Renal pelvis (tissue), 12 donors: ENCODE measurements around the gene PLCG2. TPM values are rescaled to one million over a fixed set of nuclear protein-coding genes. Genes with fewer than 3 reads are reported as not detected.
"Not testable (repeated sequence)": the region's sequence is repeated elsewhere in the genome, so short reads cannot be mapped to it uniquely, and the experiment has no call there.

Experiments used
- DNase-seq: peaks from one replicate; pipeline ENCODE4 v3.0.0-alpha.2; 2013
- long read RNA-seq, 16 experiments: transcript quantifications; one replicate each; lab custom pipeline, GENCODE V29; 2026
- polyA plus RNA-seq, 3 donors: library from polyadenylated mRNA; unstranded; fragments of 120-200 nt; gene quantifications; one replicate each; pipeline ENCODE4 v1.2.1, GENCODE V29; 2013; ENCODE audit not compliant: insufficient read length in 3 of 3

The PLCG2 gene
- 10 to 100 TPM; 32.7 to 67.4 (median 37.9) TPM for polyA plus RNA-seq
- long read RNA-seq, donor 1, full-length matches to known transcripts: 2 of 17 reads
- long read RNA-seq, donor 1, partial matches to known transcripts: 15 of 17 reads
- long read RNA-seq, donor 1, other reads (novel, unspliced or antisense): 0 of 17 reads
- long read RNA-seq, donor 2, full-length matches to known transcripts: 3 of 9 reads
- long read RNA-seq, donor 2, partial matches to known transcripts: 6 of 9 reads
- long read RNA-seq, donor 2, other reads (novel, unspliced or antisense): 0 of 9 reads
- long read RNA-seq, donor 3, partial matches to known transcripts: 0 of 1 reads
- long read RNA-seq, donor 3, other reads (novel, unspliced or antisense): 0 of 1 reads
- long read RNA-seq, donor 4, full-length matches to known transcripts: 4 of 4 reads
- long read RNA-seq, donor 4, partial matches to known transcripts: 0 of 4 reads
- long read RNA-seq, donor 4, other reads (novel, unspliced or antisense): 0 of 4 reads
- long read RNA-seq, donor 5, full-length matches to known transcripts: 1 of 1 reads
- long read RNA-seq, donor 5, partial matches to known transcripts: 0 of 1 reads
- long read RNA-seq, donor 5, other reads (novel, unspliced or antisense): 0 of 1 reads
- long read RNA-seq, donor 6, full-length matches to known transcripts: 4 of 4 reads
- long read RNA-seq, donor 6, partial matches to known transcripts: 0 of 4 reads
- long read RNA-seq, donor 6, other reads (novel, unspliced or antisense): 0 of 4 reads
- long read RNA-seq, donor 7: 0 reads
- long read RNA-seq, donor 8: 0 reads
- long read RNA-seq, donor 9, full-length matches to known transcripts: 2 of 2 reads
- long read RNA-seq, donor 9, partial matches to known transcripts: 0 of 2 reads
- long read RNA-seq, donor 9, other reads (novel, unspliced or antisense): 0 of 2 reads
- long read RNA-seq, donor 10: 0 reads
- long read RNA-seq, donor 11, full-length matches to known transcripts: 1 of 17 reads
- long read RNA-seq, donor 11, partial matches to known transcripts: 16 of 17 reads
- long read RNA-seq, donor 11, other reads (novel, unspliced or antisense): 0 of 17 reads
- long read RNA-seq, donor 12, full-length matches to known transcripts: 3 of 3 reads
- long read RNA-seq, donor 12, partial matches to known transcripts: 0 of 3 reads
- long read RNA-seq, donor 12, other reads (novel, unspliced or antisense): 0 of 3 reads
- long read RNA-seq, donor 13, partial matches to known transcripts: 10 of 11 reads
- long read RNA-seq, donor 13, other reads (novel, unspliced or antisense): 0 of 11 reads
- long read RNA-seq, donor 14: 0 reads
- long read RNA-seq, donor 15: 0 reads
- long read RNA-seq, donor 16, full-length matches to known transcripts: 2 of 20 reads
- long read RNA-seq, donor 16, partial matches to known transcripts: 18 of 20 reads
- long read RNA-seq, donor 16, other reads (novel, unspliced or antisense): 0 of 20 reads

GRCh38 chr16:81778861-81779535 lies at the start of gene PLCG2:
Gene PLCG2 (plus strand): TSS chr16:81779291. CDS start chr16:81785990, 6,699 bp downstream.
- peak; percentile 50 for DNase-seq

GRCh38 chr16:81729451-81729850 lies 49.6 kb upstream of the PLCG2 start:
- DNase-seq: no peak

- DNase-seq: peak; percentile 87
Measured at GRCh38 chr16:81730090-81731051, 48.7 kb upstream of the PLCG2 start.

GRCh38 chr16:81731649-81732048 lies 47.4 kb upstream of the PLCG2 start:
- DNase-seq: peak; percentile 62

GRCh38 chr16:81732699-81733098 lies 46.4 kb upstream of the PLCG2 start:
- no peak for DNase-seq

GRCh38 chr16:81733295-81733694 lies 45.8 kb upstream of the PLCG2 start:
- DNase-seq: no peak

GRCh38 chr16:81734632-81735434 lies 44.3 kb upstream of the PLCG2 start:
- no peak for DNase-seq

GRCh38 chr16:81737885-81738536 lies 41.1 kb upstream of the PLCG2 start:
- peak; percentile 76 for DNase-seq

- no peak for DNase-seq
Measured at GRCh38 chr16:81738783-81739496, 40.2 kb upstream of the PLCG2 start.

- DNase-seq: no peak
Measured at GRCh38 chr16:81739503-81739902, 39.6 kb upstream of the PLCG2 start.

- DNase-seq: no peak
Measured at GRCh38 chr16:81740169-81740568, 38.9 kb upstream of the PLCG2 start.

GRCh38 chr16:81741430-81741770 lies 37.7 kb upstream of the PLCG2 start:
- not testable (repeated sequence) for DNase-seq

- no peak for DNase-seq
Measured at GRCh38 chr16:81744385-81744784, 34.7 kb upstream of the PLCG2 start.

- no peak for DNase-seq
Measured at GRCh38 chr16:81744911-81745310, 34.2 kb upstream of the PLCG2 start.

GRCh38 chr16:81745704-81746558 lies 33.2 kb upstream of the PLCG2 start:
- peak; percentile 60 for DNase-seq

GRCh38 chr16:81746566-81746965 lies 32.5 kb upstream of the PLCG2 start:
- DNase-seq: no peak
